Erythroblast (primary cell): ENCODE measurements around the gene PPP2R5C.

ENCODE experiments used
- GATA1 ChIP-seq: IDR thresholded peaks from 2 replicates; pipeline ENCODE4 v1.6.1; 2011; ENCODE audit warnings: low read depth, mild to moderate bottlenecking, control low read depth, low read length, moderate library complexity
- POLR2A ChIP-seq: IDR thresholded peaks from 2 replicates; pipeline ENCODE4 v1.6.1; 2011; ENCODE audit warnings: mild to moderate bottlenecking, low read length

GRCh38 chr14:101859538-101859902, 98.0 kb downstream of the PPP2R5C start:
- no peak for TF ChIP-seq POLR2A
- TF ChIP-seq GATA1 = no peak
